Neural cell (in vitro differentiated cells): ENCODE measurements around the gene TMEM245. TPM values are rescaled to one million over a fixed set of nuclear protein-coding genes. Genes with fewer than 3 reads are reported as not detected.

Experiments used
- H2AFZ ChIP-seq: fragments of 200-600, 300-800 bp; sonication (generic), shearing (Covaris generic); 2 replicates; pipeline ENCODE4 v1.6.0; 2014; ENCODE audit warnings: low read depth, mild to moderate bottlenecking, antibody characterized with exemption, low read length, moderate library complexity
- H3F3A ChIP-seq: fragments of 200-600 bp; shearing (Covaris generic); 2 replicates; pipeline ENCODE4 v1.6.1; 2016; ENCODE audit warnings: mild to moderate bottlenecking, moderate library complexity, mixed read lengths, antibody characterized with exemption, low read length; ENCODE audit not compliant: insufficient read depth, poor library complexity, severe bottlenecking
- H3K27ac ChIP-seq: fragments of 200-600, 300-800 bp; sonication (generic), shearing (Covaris generic); 2 replicates; pipeline ENCODE4 v1.5.1; 2014; ENCODE audit warnings: mild to moderate bottlenecking, low read length, moderate library complexity
- H3K27me3 ChIP-seq: fragments of 300-800, 200-600 bp; sonication (generic), shearing (Covaris generic); 2 replicates; pipeline ENCODE4 v1.6.0; 2014; ENCODE audit warnings: mild to moderate bottlenecking, low read depth, low read length, moderate library complexity; ENCODE audit not compliant: insufficient read depth
- H3K36me3 ChIP-seq: fragments of 300-800, 200-600 bp; sonication (generic), shearing (Covaris generic); 2 replicates; pipeline ENCODE4 v1.5.1; 2014; ENCODE audit warnings: mild to moderate bottlenecking, antibody characterized with exemption, low read length, moderate library complexity; ENCODE audit not compliant: insufficient read depth
- H3K4me2 ChIP-seq: fragments of 300-800, 200-600 bp; sonication (generic), shearing (Covaris generic); 2 replicates; pipeline ENCODE4 v1.6.0; 2014; ENCODE audit warnings: mild to moderate bottlenecking, low read length
- H3K4me3 ChIP-seq: fragments of 300-800, 200-600 bp; sonication (generic), shearing (Covaris generic); 2 replicates; pipeline ENCODE4 v1.5.1; 2014; ENCODE audit warnings: mild to moderate bottlenecking, low read length, moderate library complexity
- H3K79me2 ChIP-seq: fragments of 200-600 bp; shearing (Covaris generic); replicated peaks from 2 replicates; pipeline ENCODE4 v1.6.0; 2014; ENCODE audit warnings: mild to moderate bottlenecking, low read length, moderate library complexity; ENCODE audit not compliant: insufficient read depth
- H3K9ac ChIP-seq: fragments of 300-800, 200-600 bp; sonication (generic), shearing (Covaris generic); 2 replicates; pipeline ENCODE4 v1.6.1; 2016; ENCODE audit warnings: mild to moderate bottlenecking, low read length, mixed read lengths
- H3K9me2 ChIP-seq: fragments of 200-600 bp; shearing (Covaris generic); 2 replicates; pipeline ENCODE4 v1.6.1; 2016; ENCODE audit warnings: mild to moderate bottlenecking, low read length, mixed read lengths; ENCODE audit not compliant: insufficient read depth
- H3K9me3 ChIP-seq: fragments of 200-600, 300-800 bp; sonication (generic), shearing (Covaris generic); 2 replicates; pipeline ENCODE4 v1.6.1; 2016; ENCODE audit warnings: mild to moderate bottlenecking, mixed run types, low read length, moderate library complexity, mixed read lengths
- H4K20me1 ChIP-seq: fragments of 200-600 bp; shearing (Covaris generic); 2 replicates; pipeline ENCODE4 v1.6.1; 2016; ENCODE audit warnings: mild to moderate bottlenecking, mixed run types; ENCODE audit not compliant: insufficient read depth
- EP300 ChIP-seq: fragments of 450-650 bp; conservative IDR thresholded peaks from 2 replicates; pipeline ENCODE4 v1.6.1; 2014; ENCODE audit warnings: antibody characterized with exemption, mild to moderate bottlenecking, moderate library complexity; ENCODE audit not compliant: poor library complexity, severe bottlenecking
- EZH2 ChIP-seq: fragments of 200-600, 300-800 bp; shearing (Covaris generic), sonication (generic); IDR thresholded peaks from 2 replicates; pipeline ENCODE4 v1.6.1; 2014; ENCODE audit warnings: antibody characterized with exemption, low read length, borderline replicate concordance, mild to moderate bottlenecking; ENCODE audit not compliant: insufficient read depth, poor library complexity, severe bottlenecking
- MXI1 ChIP-seq: fragments of 450-650 bp; conservative IDR thresholded peaks from 2 replicates; pipeline ENCODE4 v1.6.1; 2014; ENCODE audit warnings: antibody characterized with exemption, mild to moderate bottlenecking; ENCODE audit not compliant: poor library complexity, severe bottlenecking
- POLR2AphosphoS5 ChIP-seq: IDR thresholded peaks from 2 replicates; pipeline ENCODE4 v1.6.1; 2012
- RAD21 ChIP-seq: fragments of 450-650 bp; conservative IDR thresholded peaks from 2 replicates; pipeline ENCODE4 v1.6.1; 2014; ENCODE audit warnings: antibody characterized with exemption, mild to moderate bottlenecking, moderate library complexity
- SMC3 ChIP-seq: fragments of 450-650 bp; conservative IDR thresholded peaks from 2 replicates; pipeline ENCODE4 v1.6.1; 2014; ENCODE audit warnings: antibody characterized with exemption, mild to moderate bottlenecking, moderate library complexity; ENCODE audit not compliant: poor library complexity
- TAF1 ChIP-seq: IDR thresholded peaks from 2 replicates; pipeline ENCODE4 v1.6.1; 2012; ENCODE audit warnings: low read depth
- polyA plus RNA-seq: library from polyadenylated mRNA; depleted of rRNA; stranded (reverse); fragments of >200 nt; gene quantifications from 2 replicates; pipeline ENCODE4 v1.2.3, GENCODE V29; 2014
- TF ChIP-seq, protein P1 (sequence below): fragments of 450-650 bp; IDR thresholded peaks from 2 replicates; pipeline ENCODE4 v1.5.1; 2014; ENCODE audit warnings: antibody characterized with exemption, mild to moderate bottlenecking, moderate library complexity; ENCODE audit not compliant: poor library complexity, severe bottlenecking
- TF ChIP-seq, protein P2 (sequence below): IDR thresholded peaks from 2 replicates; pipeline ENCODE4 v1.6.1; 2012; ENCODE audit warnings: borderline replicate concordance

Gene TMEM245
- polyA plus RNA-seq, 1 donor from 2014 or later: 32.1 TPM

DNA sequence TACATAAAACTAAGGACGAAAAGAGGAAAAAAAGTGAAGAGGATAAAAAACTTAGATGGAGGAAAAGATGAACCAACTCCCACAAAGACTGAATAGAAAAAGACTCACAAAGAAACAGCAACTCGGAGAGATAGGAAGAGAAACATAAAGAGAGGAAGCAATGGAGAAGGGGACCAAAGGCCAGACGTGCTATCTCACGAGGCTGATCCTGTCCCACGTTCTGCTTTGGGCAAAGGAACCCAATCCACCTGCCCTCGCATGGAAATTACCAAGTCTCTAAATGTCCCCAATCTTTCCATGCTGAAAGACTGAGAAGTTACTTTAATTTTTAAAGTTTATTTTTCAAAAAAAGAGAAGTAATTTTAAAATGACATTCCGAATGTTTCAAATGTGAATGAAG is 36.6 kb downstream of the TMEM245 start:
- TF ChIP-seq EZH2 (no peak), POLR2AphosphoS5 (no peak), TAF1 (no peak), MXI1 (no peak), SMC3 (no peak), EP300 (no peak), RAD21 (no peak)
- TF ChIP-seq, protein P1, sequence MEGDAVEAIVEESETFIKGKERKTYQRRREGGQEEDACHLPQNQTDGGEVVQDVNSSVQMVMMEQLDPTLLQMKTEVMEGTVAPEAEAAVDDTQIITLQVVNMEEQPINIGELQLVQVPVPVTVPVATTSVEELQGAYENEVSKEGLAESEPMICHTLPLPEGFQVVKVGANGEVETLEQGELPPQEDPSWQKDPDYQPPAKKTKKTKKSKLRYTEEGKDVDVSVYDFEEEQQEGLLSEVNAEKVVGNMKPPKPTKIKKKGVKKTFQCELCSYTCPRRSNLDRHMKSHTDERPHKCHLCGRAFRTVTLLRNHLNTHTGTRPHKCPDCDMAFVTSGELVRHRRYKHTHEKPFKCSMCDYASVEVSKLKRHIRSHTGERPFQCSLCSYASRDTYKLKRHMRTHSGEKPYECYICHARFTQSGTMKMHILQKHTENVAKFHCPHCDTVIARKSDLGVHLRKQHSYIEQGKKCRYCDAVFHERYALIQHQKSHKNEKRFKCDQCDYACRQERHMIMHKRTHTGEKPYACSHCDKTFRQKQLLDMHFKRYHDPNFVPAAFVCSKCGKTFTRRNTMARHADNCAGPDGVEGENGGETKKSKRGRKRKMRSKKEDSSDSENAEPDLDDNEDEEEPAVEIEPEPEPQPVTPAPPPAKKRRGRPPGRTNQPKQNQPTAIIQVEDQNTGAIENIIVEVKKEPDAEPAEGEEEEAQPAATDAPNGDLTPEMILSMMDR: no peak
- TF ChIP-seq, protein P2, sequence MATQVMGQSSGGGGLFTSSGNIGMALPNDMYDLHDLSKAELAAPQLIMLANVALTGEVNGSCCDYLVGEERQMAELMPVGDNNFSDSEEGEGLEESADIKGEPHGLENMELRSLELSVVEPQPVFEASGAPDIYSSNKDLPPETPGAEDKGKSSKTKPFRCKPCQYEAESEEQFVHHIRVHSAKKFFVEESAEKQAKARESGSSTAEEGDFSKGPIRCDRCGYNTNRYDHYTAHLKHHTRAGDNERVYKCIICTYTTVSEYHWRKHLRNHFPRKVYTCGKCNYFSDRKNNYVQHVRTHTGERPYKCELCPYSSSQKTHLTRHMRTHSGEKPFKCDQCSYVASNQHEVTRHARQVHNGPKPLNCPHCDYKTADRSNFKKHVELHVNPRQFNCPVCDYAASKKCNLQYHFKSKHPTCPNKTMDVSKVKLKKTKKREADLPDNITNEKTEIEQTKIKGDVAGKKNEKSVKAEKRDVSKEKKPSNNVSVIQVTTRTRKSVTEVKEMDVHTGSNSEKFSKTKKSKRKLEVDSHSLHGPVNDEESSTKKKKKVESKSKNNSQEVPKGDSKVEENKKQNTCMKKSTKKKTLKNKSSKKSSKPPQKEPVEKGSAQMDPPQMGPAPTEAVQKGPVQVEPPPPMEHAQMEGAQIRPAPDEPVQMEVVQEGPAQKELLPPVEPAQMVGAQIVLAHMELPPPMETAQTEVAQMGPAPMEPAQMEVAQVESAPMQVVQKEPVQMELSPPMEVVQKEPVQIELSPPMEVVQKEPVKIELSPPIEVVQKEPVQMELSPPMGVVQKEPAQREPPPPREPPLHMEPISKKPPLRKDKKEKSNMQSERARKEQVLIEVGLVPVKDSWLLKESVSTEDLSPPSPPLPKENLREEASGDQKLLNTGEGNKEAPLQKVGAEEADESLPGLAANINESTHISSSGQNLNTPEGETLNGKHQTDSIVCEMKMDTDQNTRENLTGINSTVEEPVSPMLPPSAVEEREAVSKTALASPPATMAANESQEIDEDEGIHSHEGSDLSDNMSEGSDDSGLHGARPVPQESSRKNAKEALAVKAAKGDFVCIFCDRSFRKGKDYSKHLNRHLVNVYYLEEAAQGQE: no peak
- H2AFZ ChIP-seq: no peak overlapping the region
- H3F3A ChIP-seq: no peaks in the 10 kb centered on the region
- no peak overlapping the region for H3K27ac ChIP-seq
- H3K9ac ChIP-seq: no peak overlapping the region
- no peaks in the 10 kb centered on the region for H3K79me2 ChIP-seq
- H3K27me3 ChIP-seq: no peaks in the 10 kb centered on the region
- no peak overlapping the region for H3K4me3 ChIP-seq
- no peaks in the 10 kb centered on the region for H3K9me3 ChIP-seq
- H4K20me1 ChIP-seq: no peaks in the 10 kb centered on the region
- H3K4me2 ChIP-seq: no peak overlapping the region
- H3K9me2 ChIP-seq: no peaks in the 10 kb centered on the region
- H3K36me3 ChIP-seq: peaks cover 14% of the 10 kb centered on the region

DNA sequence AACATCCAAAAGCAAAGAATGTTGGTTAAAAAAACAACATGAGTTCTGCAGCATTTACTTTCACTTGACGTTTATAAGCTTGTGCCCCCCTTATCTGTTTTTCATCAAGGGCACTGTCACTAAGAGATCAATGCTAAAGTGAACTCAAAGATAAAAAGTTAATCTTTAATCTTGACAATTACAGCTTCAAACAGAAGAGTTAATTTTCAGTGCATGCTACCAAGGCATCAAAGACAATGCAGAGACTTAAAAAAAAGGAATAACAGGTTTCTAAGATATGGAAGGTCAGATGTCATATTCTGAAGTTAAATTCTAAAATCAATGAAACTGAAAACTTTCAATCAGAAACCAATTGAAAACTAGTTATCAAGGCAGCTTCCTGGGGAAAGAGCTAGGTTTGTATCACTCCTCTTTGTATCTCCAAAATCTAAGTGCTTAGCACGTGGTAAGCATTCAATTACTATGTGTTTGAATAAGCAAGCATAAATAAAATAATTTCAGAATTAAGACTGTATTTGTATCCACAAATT is 37.6 kb downstream of the TMEM245 start:
- Histone ChIP-seq H2AFZ (no peak overlapping the region), H3K9me3 (no peaks in the 10 kb centered on the region), H3K79me2 (no peaks in the 10 kb centered on the region), H3K9me2 (no peaks in the 10 kb centered on the region), H3F3A (no peaks in the 10 kb centered on the region), H3K27me3 (no peaks in the 10 kb centered on the region), H3K36me3 (peaks cover 14% of the 10 kb centered on the region), H3K27ac (no peak overlapping the region), H3K4me3 (no peak overlapping the region), H4K20me1 (no peaks in the 10 kb centered on the region), H3K9ac (no peak overlapping the region), H3K4me2 (no peak overlapping the region)
- TF ChIP-seq EP300 (no peak), EZH2 (no peak), SMC3 (no peak), MXI1 (no peak), RAD21 (no peak)
- TF ChIP-seq, protein P1: no peak
- TF ChIP-seq, protein P2: no peak
